KG1 (cell line): ENCODE measurements around the gene HIPK1.
"Not testable (repeated sequence)": the region's sequence is repeated elsewhere in the genome, so short reads cannot be mapped to it uniquely, and the experiment has no call there.

Source experiments
- DNase-seq: peaks from one replicate; lab custom pipeline; 2025; lab: John Stamatoyannopoulos, UW

HIPK1 gene

GRCh38 chr1:113945329-113945728 is 16.2 kb downstream of the HIPK1 start:
- DNase-seq: no peak

- no peak for DNase-seq
These were observed 17.0 kb downstream of the HIPK1 start for GRCh38 chr1:113946112-113946511.

- no peak for DNase-seq
These were observed 17.7 kb downstream of the HIPK1 start for GRCh38 chr1:113946678-113947387.

GRCh38 chr1:113947388-113948107 is 18.4 kb downstream of the HIPK1 start:
- no peak for DNase-seq

GRCh38 chr1:113948151-113948550 is 19.0 kb downstream of the HIPK1 start:
- DNase-seq: not testable (repeated sequence)

- no peak for DNase-seq
These were observed 19.9 kb downstream of the HIPK1 start for GRCh38 chr1:113949007-113949406.

- no peak for DNase-seq
These were observed 21.8 kb downstream of the HIPK1 start for GRCh38 chr1:113950908-113951307.

GRCh38 chr1:113951719-113952118 is 22.6 kb downstream of the HIPK1 start:
- no peak for DNase-seq

- DNase-seq: no peak
These were observed 28.9 kb downstream of the HIPK1 start for GRCh38 chr1:113957984-113958383.

- DNase-seq: no peak
These were observed 29.6 kb downstream of the HIPK1 start for GRCh38 chr1:113958691-113959090.

- DNase-seq: no peak
These were observed 34.3 kb downstream of the HIPK1 start for GRCh38 chr1:113963281-113963906.

GRCh38 chr1:113965703-113966412 is 36.7 kb downstream of the HIPK1 start:
- DNase-seq: no peak

GRCh38 chr1:113972954-113973353 is 43.8 kb downstream of the HIPK1 start:
- no peak for DNase-seq

- peak; percentile 27 for DNase-seq
These were observed 46.2 kb downstream of the HIPK1 start for GRCh38 chr1:113975211-113975895.

- DNase-seq: no peak
These were observed 47.6 kb downstream of the HIPK1 start for GRCh38 chr1:113976609-113977278.

GRCh38 chr1:113977906-113978305 is 48.8 kb downstream of the HIPK1 start:
- DNase-seq: no peak

- peak; percentile 54 for DNase-seq
These were observed 50.0 kb downstream of the HIPK1 start, which contains the start of gene OLFML3 for GRCh38 chr1:113978863-113979702. OLFML3 (plus strand) TSS chr1:113979474; CDS start chr1:113979517, 43 bp downstream.

- no peak for DNase-seq
These were observed 51.0 kb downstream of the HIPK1 start for GRCh38 chr1:113980110-113980509.

GRCh38 chr1:113981962-113982931 is 53.1 kb downstream of the HIPK1 start:
- DNase-seq: no peak
